OCI-LY7 (cell line): ENCODE results near the gene SPATA32. TPM values are rescaled to one million over a fixed set of nuclear protein-coding genes. Genes with fewer than 3 reads are reported as not detected.
A peak's percentile ranks its signal among the peaks of the same experiment; 100 is the strongest.

Experiments used
- BruUV-seq: library from RNA; stranded (reverse); fragments of 400-500 nt; replicated peaks from 2 replicates; lab custom pipeline; 2021; lab: Mats Ljungman, UMichigan
- CTCF ChIA-PET: fragments of 300-600 bp; sonication (Branson Sonifier 250); formaldehyde crosslinking; loops from one replicate; lab custom pipeline; 2022; ENCODE audit warnings: antibody characterized with exemption; ENCODE audit not compliant: unreplicated experiment; lab: Charles Lee
- POLR2A ChIA-PET: fragments of 300-600 bp; sonication (Branson Sonifier 250); formaldehyde crosslinking; loops from one replicate; lab custom pipeline; 2022; ENCODE audit warnings: antibody characterized with exemption; lab: Charles Lee
- DNase-seq: peaks from one replicate; pipeline ENCODE4 v3.0.0-alpha.2; 2015; ENCODE audit warnings: low spot score
- H2AFZ ChIP-seq: fragments of 200-600 bp; sonication (generic), shearing (Covaris generic); 2 replicates; pipeline ENCODE4 v1.6.1; 2014; ENCODE audit warnings: mild to moderate bottlenecking, antibody characterized with exemption, low read length, moderate library complexity
- H3K27ac ChIP-seq: fragments of 200-600 bp; sonication (generic); 2 replicates; pipeline ENCODE4 v1.5.1; 2014; ENCODE audit warnings: mixed run types, low read depth, mild to moderate bottlenecking, moderate library complexity, low read length, inconsistent platforms; ENCODE audit not compliant: poor library complexity, severe bottlenecking
- H3K36me3 ChIP-seq: fragments of 200-600 bp; sonication (generic); 2 replicates; pipeline ENCODE4 v1.6.1; 2014; ENCODE audit warnings: mild to moderate bottlenecking, antibody characterized with exemption, low read length, moderate library complexity, mixed read lengths; ENCODE audit not compliant: insufficient read depth
- H3K4me1 ChIP-seq: fragments of 200-600 bp; sonication (generic); 2 replicates; pipeline ENCODE4 v1.5.1; 2014; ENCODE audit warnings: mild to moderate bottlenecking, low read length; ENCODE audit not compliant: insufficient read depth, poor library complexity, severe bottlenecking
- H3K4me2 ChIP-seq: fragments of 200-600 bp; sonication (generic); 2 replicates; pipeline ENCODE4 v1.6.1; 2014; ENCODE audit warnings: mild to moderate bottlenecking, low read length
- H3K4me3 ChIP-seq: fragments of 200-600 bp; sonication (generic); 2 replicates; pipeline ENCODE4 v1.5.1; 2014; ENCODE audit warnings: mild to moderate bottlenecking, low read depth, low read length; ENCODE audit not compliant: poor library complexity, severe bottlenecking
- H3K79me2 ChIP-seq: fragments of 200-600 bp; sonication (generic); 2 replicates; pipeline ENCODE4 v1.6.1; 2016; ENCODE audit warnings: low read depth, mild to moderate bottlenecking, low read length, moderate library complexity, mixed read lengths; ENCODE audit not compliant: insufficient read depth
- H3K9me2 ChIP-seq: fragments of 200-600 bp; sonication (generic); 2 replicates; pipeline ENCODE4 v1.6.1; 2016; ENCODE audit warnings: mild to moderate bottlenecking, low read length, mixed read lengths; ENCODE audit not compliant: insufficient read depth
- H3K9me3 ChIP-seq: fragments of 200-600 bp; sonication (generic); 2 replicates; pipeline ENCODE4 v1.6.1; 2014; ENCODE audit warnings: mild to moderate bottlenecking, mixed run types, low read length, mixed read lengths
- H4K20me1 ChIP-seq: fragments of 200-600 bp; sonication (generic); 2 replicates; pipeline ENCODE4 v1.6.1; 2014; ENCODE audit warnings: mild to moderate bottlenecking, antibody characterized with exemption, low read length, moderate library complexity, mixed read lengths; ENCODE audit not compliant: insufficient read depth
- CTCF ChIP-seq: fragments of 200-600 bp; sonication (generic); conservative IDR thresholded peaks from 2 replicates; pipeline ENCODE4 v1.5.1; 2014; ENCODE audit warnings: mild to moderate bottlenecking, antibody characterized with exemption, low read length, moderate library complexity, mixed read lengths
- EZH2phosphoT487 ChIP-seq: fragments of 200-600 bp; sonication (generic); IDR thresholded peaks from 2 replicates; pipeline ENCODE4 v1.6.1; 2018; ENCODE audit warnings: low read depth, borderline replicate concordance, mild to moderate bottlenecking, mixed run types, antibody characterized with exemption, low read length, moderate library complexity, mixed read lengths
- intact Hi-C: fragments of 100-400 bp; cut with micrococcal nuclease; formaldehyde crosslinking; loops from one replicate; pipeline ENCODE4 v1.10.0; 2022; ENCODE audit not compliant: unreplicated experiment
- total RNA-seq, 2 experiments: library from RNA; depleted of rRNA in 1 of 2; stranded (reverse); fragments of >200 nt in 1 of 2; shearing (Covaris generic) in 1 of 2; gene quantifications; 2 replicates each; pipeline ENCODE4 v1.2.3, GENCODE V29; 2014 to 2022

SPATA32 gene
- total RNA-seq, 2 experiments from 2014 or later, result not detected

DNA sequence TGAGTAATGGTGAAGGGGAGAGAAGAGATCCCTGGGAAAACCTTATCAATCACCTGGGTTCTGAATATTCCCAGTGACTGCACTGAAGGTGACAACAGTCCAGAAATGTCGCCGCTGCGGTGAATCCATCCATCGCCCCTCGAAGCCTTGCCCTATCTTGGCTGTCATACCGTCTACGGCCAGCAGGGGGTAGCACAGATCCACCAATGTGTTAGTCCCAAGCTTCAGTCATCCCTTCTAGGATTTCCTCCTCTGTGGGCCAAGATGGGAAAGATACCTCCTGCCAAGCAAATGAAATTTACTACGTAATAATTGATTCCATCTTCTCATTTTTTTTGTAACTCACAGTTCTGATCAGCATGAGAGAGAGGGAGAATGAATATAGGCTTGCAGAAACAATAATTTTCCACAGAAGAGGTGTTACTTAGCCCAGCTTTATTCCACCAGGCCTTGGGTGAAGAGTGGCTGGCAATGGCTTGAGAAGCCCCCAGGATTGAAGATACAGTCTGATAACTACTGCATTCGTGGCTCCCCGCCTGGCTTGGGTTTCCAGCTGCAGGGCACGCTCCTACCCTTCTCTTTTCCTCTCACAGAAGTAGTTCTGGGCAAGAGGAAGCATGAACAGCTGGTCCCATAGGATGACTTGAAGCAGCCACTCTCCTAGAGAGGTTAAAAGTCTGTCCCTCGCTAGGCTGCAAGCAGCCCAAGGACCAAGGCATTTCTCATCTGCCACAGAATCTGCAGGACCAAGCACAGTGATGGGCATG lies 42.8 kb downstream of the SPATA32 start:
- ChIA-PET CTCF (interaction anchor here (0.6 to 1.8 kb wide), 3 partner anchors 16 to 70 kb away, joined by 3 to 14 read pairs (median 3); no protein-coding TSS in a partner anchor), POLR2A (interaction anchor here (0.9 to 1.0 kb wide), 2 partner anchors 10 to 16 kb away, joined by 3 to 5 read pairs; no protein-coding TSS in a partner anchor)
- Histone ChIP-seq H3K36me3 (no peaks in the 10 kb centered on the region), H3K9me3 (no peaks in the 10 kb centered on the region), H2AFZ (no peak overlapping the region), H3K79me2 (peaks cover 19% of the 10 kb centered on the region), H3K4me3 (no peak overlapping the region), H3K27ac (no peak overlapping the region), H3K4me1 (peaks cover 24% of the 10 kb centered on the region), H4K20me1 (peaks cover 7% of the 10 kb centered on the region; the same call in 1 of the 2 replicates), H3K9me2 (no peaks in the 10 kb centered on the region), H3K4me2 (no peak overlapping the region)
- intact Hi-C loops, result no loop called here
- BruUV-seq, result no TSS peak
- no peak for TF ChIP-seq EZH2phosphoT487
- peak; percentile 97 for TF ChIP-seq CTCF
- peak; percentile 80 for DNase-seq

Other genes starting within 250 kb of the SPATA32 start
- gene DCAKD, start 210.5 kb downstream of the SPATA32 start, total RNA-seq (2014; rRNA removed; shearing (Covaris generic)), result 40.8 and 53.1 TPM in 2 replicates
- gene DCAKD, start 210.5 kb downstream of the SPATA32 start, total RNA-seq (2022), result 45.6 and 48.9 TPM in 2 replicates
- gene NMT1, start 200.8 kb downstream of the SPATA32 start, total RNA-seq (2014; rRNA removed; shearing (Covaris generic)), result 65.7 and 82.3 TPM in 2 replicates
- gene NMT1, start 200.8 kb downstream of the SPATA32 start, total RNA-seq (2022), result 126 and 134 TPM in 2 replicates
- 1.4 and 3.6 TPM in 2 replicates for gene PLCD3, start 129.6 kb downstream of the SPATA32 start, total RNA-seq (2014; rRNA removed; shearing (Covaris generic))
- gene PLCD3, start 129.6 kb downstream of the SPATA32 start, total RNA-seq (2022), result 1.7 and 4.6 TPM in 2 replicates
- gene ACBD4, start 126.4 kb downstream of the SPATA32 start, total RNA-seq (2014; rRNA removed; shearing (Covaris generic)), result 14.6 and 14.8 TPM in 2 replicates
- gene ACBD4, start 126.4 kb downstream of the SPATA32 start, total RNA-seq (2022), result 22.2 and 24.0 TPM in 2 replicates
- gene HEXIM1, start 113.6 kb downstream of the SPATA32 start, total RNA-seq (2014; rRNA removed; shearing (Covaris generic)), result 12.1 and 13.9 TPM in 2 replicates
- 16.4 and 17.2 TPM in 2 replicates for gene HEXIM1, start 113.6 kb downstream of the SPATA32 start, total RNA-seq (2022)
- gene HEXIM2, start 100.2 kb downstream of the SPATA32 start, total RNA-seq (2014; rRNA removed; shearing (Covaris generic)), result 8.6 and 9.3 TPM in 2 replicates
- 9.7 and 11.1 TPM in 2 replicates for gene HEXIM2, start 100.2 kb downstream of the SPATA32 start, total RNA-seq (2022)
- gene FMNL1, start 40.2 kb downstream of the SPATA32 start, total RNA-seq (2014; rRNA removed; shearing (Covaris generic)), result 44.8 and 55.1 TPM in 2 replicates
- 133 and 159 TPM in 2 replicates for gene FMNL1, start 40.2 kb downstream of the SPATA32 start, total RNA-seq (2022)
- 7.1 and 12.3 TPM in 2 replicates for gene MAP3K14, start 54.9 kb upstream of the SPATA32 start, total RNA-seq (2014; rRNA removed; shearing (Covaris generic))
- 21.2 and 22.8 TPM in 2 replicates for gene MAP3K14, start 54.9 kb upstream of the SPATA32 start, total RNA-seq (2022)
- 55.5 and 66.1 TPM in 2 replicates for gene ARHGAP27, start 170.8 kb upstream of the SPATA32 start, total RNA-seq (2014; rRNA removed; shearing (Covaris generic))
- gene ARHGAP27, start 170.8 kb upstream of the SPATA32 start, total RNA-seq (2022), result 56.8 and 62.7 TPM in 2 replicates
- gene PLEKHM1, start 228.6 kb upstream of the SPATA32 start, total RNA-seq (2014; rRNA removed; shearing (Covaris generic)), result 6.5 and 11.8 TPM in 2 replicates
- 29.3 and 36.7 TPM in 2 replicates for gene PLEKHM1, start 228.6 kb upstream of the SPATA32 start, total RNA-seq (2022)